Measurements from ENCODE around the gene SPATA7.

GRCh38 chr14:88340357-88340756 is 45.1 kb upstream of the SPATA7 start:
- TF ChIP-seq BHLHE40 (IDR thresholded peaks at IDR 0.05; ENCODE audit: borderline replicate concordance) = no peak
- no peak for TF ChIP-seq ARNT (IDR thresholded peaks at IDR 0.05)
- no peak for TF ChIP-seq FOXM1 (IDR thresholded peaks at IDR 0.05; ENCODE audit: borderline replicate concordance)
- no peak for TF ChIP-seq CTBP1 (IDR thresholded peaks at IDR 0.05; ENCODE audit: borderline replicate concordance)
- TF ChIP-seq NFRKB (IDR thresholded peaks at IDR 0.05) = no peak
